Cardiac ventricle fibroblast (primary cell): ENCODE results near the gene SELPLG. TPM values are rescaled to one million over a fixed set of nuclear protein-coding genes. Genes with fewer than 3 reads are reported as not detected.

Experiments
- total RNA-seq: library from RNA; depleted of rRNA; stranded (reverse); fragments of >200 nt; gene quantifications from 2 replicates; pipeline ENCODE4 v1.2.3, GENCODE V29; 2015

Gene SELPLG
- 0.62 and 0.64 TPM in 2 replicates for total RNA-seq

GRCh38 chr12:108633534-108634248 is at the start of gene SELPLG:
Gene SELPLG, minus strand, starts transcription at chr12:108633894. Its CDS starts 9,587 bp downstream, at chr12:108624307.

GRCh38 chr12:108597559-108598471 is 35.9 kb downstream of the SELPLG start, which contains the start of gene TMEM119:
Gene TMEM119, minus strand, starts transcription at chr12:108598084. Its CDS starts 5,701 bp downstream, at chr12:108592383.

Other genes with a start within 250 kb of the SELPLG start
- 4.4 and 6.3 TPM in 2 replicates for gene FICD, start 118.6 kb downstream of the SELPLG start, total RNA-seq
- gene SART3, start 72.7 kb downstream of the SELPLG start, total RNA-seq: 30.0 and 46.5 TPM in 2 replicates
- gene ISCU, start 71.3 kb downstream of the SELPLG start, total RNA-seq: 146 and 188 TPM in 2 replicates
- 21.3 and 27.7 TPM in 2 replicates for gene TMEM119, start 35.8 kb downstream of the SELPLG start, total RNA-seq
- 71.7 and 87.1 TPM in 2 replicates for gene CORO1C, start 97.6 kb upstream of the SELPLG start, total RNA-seq
- gene SSH1, start 223.7 kb upstream of the SELPLG start, total RNA-seq: 15.2 and 15.7 TPM in 2 replicates
- gene DAO, start 246.2 kb upstream of the SELPLG start, total RNA-seq: not detected in 2 replicates